ENCODE data around the gene CLCN5.

CLCN5 gene

DNA sequence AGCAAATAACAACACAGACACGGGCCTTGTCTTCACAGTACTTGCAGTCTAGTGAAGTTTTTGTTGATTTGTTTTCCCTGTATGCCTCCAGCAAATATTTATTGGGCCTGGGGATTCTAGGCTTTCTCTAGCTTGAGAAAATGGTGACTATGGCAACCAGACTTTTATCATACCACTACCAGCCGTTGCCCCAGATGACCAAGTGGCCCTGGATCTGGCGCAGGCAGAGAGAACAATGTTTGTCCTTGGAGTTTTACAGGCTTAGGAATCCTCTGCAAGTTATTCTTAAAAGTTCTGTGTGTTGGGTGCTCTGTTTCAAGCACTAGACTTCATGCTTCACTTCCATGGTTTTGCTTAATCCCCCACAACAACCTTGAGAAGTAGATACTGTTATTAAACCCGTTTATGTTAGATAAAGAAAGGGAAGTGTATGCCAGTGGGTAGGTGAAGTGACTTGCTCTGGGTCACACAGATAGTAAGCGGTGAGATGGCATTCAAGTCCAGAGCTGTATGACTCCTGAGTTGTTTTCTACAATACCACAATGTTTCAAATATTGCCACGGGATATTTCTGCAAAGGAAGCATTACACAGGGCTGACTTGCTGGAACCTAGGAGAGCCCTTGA, 183.8 kb downstream of the CLCN5 start:
- no peak for DNase-seq
- Histone ChIP-seq H3K79me2 (ENCODE audit: control insufficient read depth, insufficient read depth, low read length) (no peaks in the 10 kb centered on the region), H3K27ac (ENCODE audit: low read depth, low read length) (no peak overlapping the region)

DNA sequence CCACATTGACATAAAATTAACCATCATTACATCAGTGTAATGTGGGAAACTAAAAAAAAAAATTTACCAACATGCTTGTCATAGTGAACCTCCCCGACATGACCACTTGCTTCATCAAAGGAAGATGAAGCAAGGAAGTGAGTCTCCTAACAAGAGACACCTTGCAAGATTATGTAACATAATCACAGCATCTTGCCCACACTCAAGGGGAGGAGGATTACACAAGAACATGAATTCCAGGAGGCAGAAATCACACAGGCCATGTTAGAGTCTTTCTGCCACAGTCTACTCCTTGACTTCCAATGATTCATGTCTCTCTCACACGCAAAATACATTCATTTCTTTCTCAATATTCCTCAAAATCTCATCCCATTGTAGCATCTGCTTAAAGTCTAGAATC, 185.1 kb downstream of the CLCN5 start:
- H2BK120ac ChIP-seq (ENCODE audit: low read depth, low read length): no peak overlapping the region
- H4K5ac ChIP-seq (ENCODE audit: low read length): no peak overlapping the region
- no peak overlapping the region for H3K4ac ChIP-seq (ENCODE audit: low read depth, low read length)
- no peak overlapping the region for H3K56ac ChIP-seq (ENCODE audit: low read length)
- no peak overlapping the region for H3K23ac ChIP-seq (ENCODE audit: low read length)
- H3K9ac ChIP-seq (ENCODE audit: low read length): no peak overlapping the region
- H3K27ac ChIP-seq (ENCODE audit: low read depth, low read length): no peak overlapping the region
- no peak overlapping the region for H2BK5ac ChIP-seq (ENCODE audit: low read length)
- no peaks in the 10 kb centered on the region for H3K36me3 ChIP-seq (ENCODE audit: control insufficient read depth, insufficient read depth, low read length)
- no peak overlapping the region for H2BK15ac ChIP-seq (replicated peaks; ENCODE audit: low read depth)
- no peaks in the 10 kb centered on the region for H3K27me3 ChIP-seq (ENCODE audit: insufficient read depth, low read length, poor library complexity)
- no peak overlapping the region for H3K4me2 ChIP-seq (ENCODE audit: low read length)
- H2AK5ac ChIP-seq (ENCODE audit: low read length): no peak overlapping the region
- no peak overlapping the region for H3K4me3 ChIP-seq (ENCODE audit: low read length)
- H3K4me1 ChIP-seq (ENCODE audit: control insufficient read depth, low read depth, low read length): no peaks in the 10 kb centered on the region
- WGBS (ENCODE audit: extremely low coverage, insufficient coverage, low lambda C conversion rate): no CpG with 5 or more reads among the region's 2 CpGs
- no peak for DNase-seq
- no peaks in the 10 kb centered on the region for H3K79me1 ChIP-seq (ENCODE audit: low read length)
- no peaks in the 10 kb centered on the region for H3K79me2 ChIP-seq (ENCODE audit: control insufficient read depth, insufficient read depth, low read length)
- no peak overlapping the region for H4K8ac ChIP-seq (ENCODE audit: low read depth, low read length)
- no peak overlapping the region for H3K18ac ChIP-seq (ENCODE audit: low read length)

More for the DNA sequence above, 183.8 kb downstream of the CLCN5 start:
- Histone ChIP-seq H3K4me3 (ENCODE audit: low read length) (no peak overlapping the region), H4K5ac (ENCODE audit: low read length) (no peak overlapping the region), H3K4me1 (ENCODE audit: control insufficient read depth, low read depth, low read length) (no peaks in the 10 kb centered on the region), H3K4ac (ENCODE audit: low read depth, low read length) (peak overlapping the region; percentile 36), H3K23ac (ENCODE audit: low read length) (no peak overlapping the region), H3K36me3 (ENCODE audit: control insufficient read depth, insufficient read depth, low read length) (no peaks in the 10 kb centered on the region), H3K27me3 (ENCODE audit: insufficient read depth, low read length, poor library complexity) (no peaks in the 10 kb centered on the region), H2BK5ac (ENCODE audit: low read length) (no peak overlapping the region), H3K18ac (ENCODE audit: low read length) (no peak overlapping the region), H2AK5ac (ENCODE audit: low read length) (no peak overlapping the region), H3K56ac (ENCODE audit: low read length) (no peak overlapping the region), H3K79me1 (ENCODE audit: low read length) (no peaks in the 10 kb centered on the region), H2BK120ac (ENCODE audit: low read depth, low read length) (no peak overlapping the region), H2BK15ac (replicated peaks; ENCODE audit: low read depth) (no peak overlapping the region), H4K8ac (ENCODE audit: low read depth, low read length) (no peak overlapping the region), H3K4me2 (ENCODE audit: low read length) (no peak overlapping the region), H3K9ac (ENCODE audit: low read length) (no peak overlapping the region)
- no CpG with 5 or more reads among the region's 6 CpGs for WGBS (ENCODE audit: extremely low coverage, insufficient coverage, low lambda C conversion rate)

GRCh38 chrX:50108264-50108663, 185.9 kb downstream of the CLCN5 start:
- H3K27me3 ChIP-seq (ENCODE audit: insufficient read depth, low read length, poor library complexity): no peaks in the 10 kb centered on the region
- WGBS (ENCODE audit: extremely low coverage, insufficient coverage, low lambda C conversion rate): no CpG with 5 or more reads among the region's 2 CpGs
- no peak overlapping the region for H3K18ac ChIP-seq (ENCODE audit: low read length)
- H3K4ac ChIP-seq (ENCODE audit: low read depth, low read length): no peak overlapping the region
- no peak overlapping the region for H3K9ac ChIP-seq (ENCODE audit: low read length)
- no peaks in the 10 kb centered on the region for H3K79me2 ChIP-seq (ENCODE audit: control insufficient read depth, insufficient read depth, low read length)
- H3K79me1 ChIP-seq (ENCODE audit: low read length): no peaks in the 10 kb centered on the region
- H2BK15ac ChIP-seq (replicated peaks; ENCODE audit: low read depth): no peak overlapping the region
- H2BK5ac ChIP-seq (ENCODE audit: low read length): peak overlapping the region; percentile 63
- H3K36me3 ChIP-seq (ENCODE audit: control insufficient read depth, insufficient read depth, low read length): no peaks in the 10 kb centered on the region
- no peak overlapping the region for H3K4me2 ChIP-seq (ENCODE audit: low read length)
- no peak overlapping the region for H3K27ac ChIP-seq (ENCODE audit: low read depth, low read length)
- no peak overlapping the region for H3K56ac ChIP-seq (ENCODE audit: low read length)
- no peak overlapping the region for H4K5ac ChIP-seq (ENCODE audit: low read length)
- no peak overlapping the region for H3K23ac ChIP-seq (ENCODE audit: low read length)
- H2BK120ac ChIP-seq (ENCODE audit: low read depth, low read length): no peak overlapping the region
- no peaks in the 10 kb centered on the region for H3K4me1 ChIP-seq (ENCODE audit: control insufficient read depth, low read depth, low read length)
- no peak overlapping the region for H3K4me3 ChIP-seq (ENCODE audit: low read length)
- no peak overlapping the region for H2AK5ac ChIP-seq (ENCODE audit: low read length)
- H4K8ac ChIP-seq (ENCODE audit: low read depth, low read length): no peak overlapping the region
- peak; percentile 40 for DNase-seq

DNA sequence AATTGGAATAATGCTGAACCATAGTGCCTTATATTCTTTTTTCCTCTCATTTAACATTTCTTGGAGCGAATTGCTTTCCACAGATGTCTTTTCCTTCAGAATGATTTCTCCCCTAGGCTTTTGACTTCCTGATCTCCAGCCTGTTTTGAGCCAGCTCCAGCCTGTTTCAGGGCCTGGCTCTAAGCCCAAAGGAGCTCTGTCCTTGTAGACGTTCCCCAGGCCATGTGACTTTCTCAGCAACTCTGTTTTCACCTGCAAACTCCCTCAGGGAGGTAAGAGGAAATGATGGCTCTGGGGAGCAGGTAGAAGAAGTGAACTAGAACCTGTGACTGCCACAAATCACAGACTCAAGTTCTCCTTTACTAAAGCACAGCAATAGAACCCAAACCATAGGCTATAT, 189.3 kb downstream of the CLCN5 start:
- Histone ChIP-seq H3K27me3 (ENCODE audit: insufficient read depth, low read length, poor library complexity) (no peaks in the 10 kb centered on the region), H3K4ac (ENCODE audit: low read depth, low read length) (no peak overlapping the region), H2BK120ac (ENCODE audit: low read depth, low read length) (no peak overlapping the region), H4K5ac (ENCODE audit: low read length) (no peak overlapping the region), H3K36me3 (ENCODE audit: control insufficient read depth, insufficient read depth, low read length) (no peaks in the 10 kb centered on the region), H3K23ac (ENCODE audit: low read length) (no peak overlapping the region), H3K27ac (ENCODE audit: low read depth, low read length) (no peak overlapping the region), H3K18ac (ENCODE audit: low read length) (no peak overlapping the region), H2BK15ac (replicated peaks; ENCODE audit: low read depth) (no peak overlapping the region), H3K79me2 (ENCODE audit: control insufficient read depth, insufficient read depth, low read length) (no peaks in the 10 kb centered on the region), H3K4me3 (ENCODE audit: low read length) (no peak overlapping the region), H3K4me1 (ENCODE audit: control insufficient read depth, low read depth, low read length) (peaks cover 2% of the 10 kb centered on the region), H3K4me2 (ENCODE audit: low read length) (no peak overlapping the region), H3K56ac (ENCODE audit: low read length) (peak overlapping the region; percentile 42), H3K9ac (ENCODE audit: low read length) (no peak overlapping the region), H3K79me1 (ENCODE audit: low read length) (no peaks in the 10 kb centered on the region), H4K8ac (ENCODE audit: low read depth, low read length) (no peak overlapping the region), H2AK5ac (ENCODE audit: low read length) (no peak overlapping the region), H2BK5ac (ENCODE audit: low read length) (no peak overlapping the region)
- WGBS (ENCODE audit: extremely low coverage, insufficient coverage, low lambda C conversion rate): no CpG with 5 or more reads among the region's 2 CpGs
- no peak for DNase-seq

DNA sequence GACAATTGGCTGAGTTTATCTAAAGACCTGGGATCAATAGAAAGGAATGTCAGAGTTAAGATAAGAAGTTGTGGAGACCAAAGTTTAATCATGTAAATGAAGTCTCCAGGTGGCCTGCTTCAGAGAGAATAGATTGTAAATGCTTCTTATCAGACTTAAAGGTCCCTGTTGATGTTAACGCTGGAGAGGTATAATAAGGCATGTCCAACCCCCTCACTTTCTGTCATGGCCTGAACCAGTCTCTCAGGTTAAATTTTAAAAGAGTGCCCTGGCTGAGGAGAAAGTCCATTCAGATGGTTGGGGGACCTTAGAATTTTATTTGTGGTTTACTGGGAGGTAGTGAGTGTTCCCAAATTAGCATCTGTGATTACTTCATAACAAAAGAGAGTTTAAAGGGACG, 191.7 kb downstream of the CLCN5 start:
- Histone ChIP-seq H3K4me3 (ENCODE audit: low read length) (no peak overlapping the region), H3K9ac (ENCODE audit: low read length) (no peak overlapping the region), H3K4ac (ENCODE audit: low read depth, low read length) (no peak overlapping the region), H4K5ac (ENCODE audit: low read length) (no peak overlapping the region), H3K79me2 (ENCODE audit: control insufficient read depth, insufficient read depth, low read length) (no peaks in the 10 kb centered on the region), H3K27me3 (ENCODE audit: insufficient read depth, low read length, poor library complexity) (no peaks in the 10 kb centered on the region), H2BK15ac (replicated peaks; ENCODE audit: low read depth) (no peak overlapping the region), H3K4me2 (ENCODE audit: low read length) (no peak overlapping the region), H3K79me1 (ENCODE audit: low read length) (no peaks in the 10 kb centered on the region), H3K23ac (ENCODE audit: low read length) (no peak overlapping the region), H3K36me3 (ENCODE audit: control insufficient read depth, insufficient read depth, low read length) (no peaks in the 10 kb centered on the region), H2AK5ac (ENCODE audit: low read length) (no peak overlapping the region), H2BK5ac (ENCODE audit: low read length) (peak overlapping the region; percentile 84), H3K56ac (ENCODE audit: low read length) (peak overlapping the region; percentile 73), H3K27ac (ENCODE audit: low read depth, low read length) (peak overlapping the region; percentile 36), H3K18ac (ENCODE audit: low read length) (no peak overlapping the region), H4K8ac (ENCODE audit: low read depth, low read length) (no peak overlapping the region), H3K4me1 (ENCODE audit: control insufficient read depth, low read depth, low read length) (peaks cover 2% of the 10 kb centered on the region), H2BK120ac (ENCODE audit: low read depth, low read length) (no peak overlapping the region)
- WGBS (ENCODE audit: extremely low coverage, insufficient coverage, low lambda C conversion rate): no CpG with 5 or more reads among the region's 2 CpGs
- peak; percentile 92 for DNase-seq

- Histone ChIP-seq H3K79me1 (ENCODE audit: low read length) (no peaks in the 10 kb centered on the region), H3K9ac (ENCODE audit: low read length) (no peak overlapping the region), H3K23ac (ENCODE audit: low read length) (no peak overlapping the region), H4K5ac (ENCODE audit: low read length) (no peak overlapping the region), H3K36me3 (ENCODE audit: control insufficient read depth, insufficient read depth, low read length) (no peaks in the 10 kb centered on the region), H2BK15ac (replicated peaks; ENCODE audit: low read depth) (no peak overlapping the region), H2BK120ac (ENCODE audit: low read depth, low read length) (no peak overlapping the region), H3K4me3 (ENCODE audit: low read length) (no peak overlapping the region), H4K8ac (ENCODE audit: low read depth, low read length) (no peak overlapping the region), H2AK5ac (ENCODE audit: low read length) (no peak overlapping the region), H3K4ac (ENCODE audit: low read depth, low read length) (no peak overlapping the region), H3K18ac (ENCODE audit: low read length) (no peak overlapping the region), H2BK5ac (ENCODE audit: low read length) (no peak overlapping the region), H3K79me2 (ENCODE audit: control insufficient read depth, insufficient read depth, low read length) (no peaks in the 10 kb centered on the region), H3K4me1 (ENCODE audit: control insufficient read depth, low read depth, low read length) (peaks cover 2% of the 10 kb centered on the region), H3K4me2 (ENCODE audit: low read length) (no peak overlapping the region), H3K27me3 (ENCODE audit: insufficient read depth, low read length, poor library complexity) (no peaks in the 10 kb centered on the region), H3K27ac (ENCODE audit: low read depth, low read length) (no peak overlapping the region), H3K56ac (ENCODE audit: low read length) (no peak overlapping the region)
- no CpG with 5 or more reads among the region's 2 CpGs for WGBS (ENCODE audit: extremely low coverage, insufficient coverage, low lambda C conversion rate)
- DNase-seq: no peak
These were observed 193.6 kb downstream of the CLCN5 start for GRCh38 chrX:50115973-50116372.

All from mesendoderm (in vitro differentiated cells).